ENCODE results near the gene CCL26. TPM values are rescaled to one million over a fixed set of nuclear protein-coding genes. Genes with fewer than 3 reads are reported as not detected.

CCL26 gene
- total RNA-seq, 1 donor from 2014 or later = not detected

GRCh38 chr7:75804004-75804403 is 32.0 kb upstream of the CCL26 start:
- Mint-ChIP-seq H3K4me3 (no peak overlapping the region), H3K9me3 (peaks cover 3% of the 10 kb centered on the region), H3K27ac (no peak overlapping the region), H3K36me3 (ENCODE audit: low read depth) (no peaks in the 10 kb centered on the region), H3K4me1 (no peaks in the 10 kb centered on the region), H3K27me3 (peaks cover 6% of the 10 kb centered on the region)
- no peak for DNase-seq
- POLR2A ChIA-PET = no interaction called here
- TF ChIP-seq CTCF (IDR thresholded peaks at IDR 0.05) = no peak
- no peak for ATAC-seq (ENCODE audit: low read depth)
- intact Hi-C loops (cut with micrococcal nuclease) = no loop called here
- CTCF ChIA-PET = no interaction called here

GRCh38 chr7:75802552-75802821 is 30.5 kb upstream of the CCL26 start:
- Mint-ChIP-seq H3K36me3 (ENCODE audit: low read depth) (no peaks in the 10 kb centered on the region), H3K4me3 (no peak overlapping the region), H3K27me3 (peaks cover 9% of the 10 kb centered on the region), H3K9me3 (peaks cover 3% of the 10 kb centered on the region), H3K4me1 (no peaks in the 10 kb centered on the region), H3K27ac (no peak overlapping the region)
- intact Hi-C loops (cut with micrococcal nuclease) = no loop called here
- DNase-seq (no peak), ATAC-seq (ENCODE audit: low read depth) (no peak)
- ChIA-PET CTCF (no interaction called here), POLR2A (no interaction called here)
- TF ChIP-seq CTCF (IDR thresholded peaks at IDR 0.05) = no peak

GRCh38 chr7:75798770-75799169 is 26.8 kb upstream of the CCL26 start:
- ChIA-PET CTCF (no interaction called here), POLR2A (interaction anchor here (0.6 kb wide), 1 partner anchor 1801 kb away, joined by 3 read pairs; no protein-coding TSS in a partner anchor)
- ATAC-seq (ENCODE audit: low read depth) = no peak

GRCh38 chr7:75796420-75796819 is 24.4 kb upstream of the CCL26 start:
- intact Hi-C loops (cut with micrococcal nuclease) = no loop called here

More at GRCh38 chr7:75798770-75799169, 26.8 kb upstream of the CCL26 start:
- no peak overlapping the region for H3K4me3 Mint-ChIP-seq
- DNase-seq = no peak
- H3K4me1 Mint-ChIP-seq = no peaks in the 10 kb centered on the region
- H3K27ac Mint-ChIP-seq = no peak overlapping the region
- no peaks in the 10 kb centered on the region for H3K9me3 Mint-ChIP-seq
- peaks cover 16% of the 10 kb centered on the region for H3K27me3 Mint-ChIP-seq
- H3K36me3 Mint-ChIP-seq (ENCODE audit: low read depth) = no peaks in the 10 kb centered on the region
- TF ChIP-seq CTCF (IDR thresholded peaks at IDR 0.05) = no peak
- intact Hi-C loops (cut with micrococcal nuclease) = no loop called here

GRCh38 chr7:75795831-75796285 is 23.8 kb upstream of the CCL26 start:
- ChIA-PET CTCF (no interaction called here), POLR2A (interaction anchor here (0.6 kb wide), 1 partner anchor 285 kb away, joined by 7 read pairs; no protein-coding TSS in a partner anchor)
- no peak for TF ChIP-seq CTCF (IDR thresholded peaks at IDR 0.05)
- Mint-ChIP-seq H3K27ac (no peak overlapping the region), H3K36me3 (ENCODE audit: low read depth) (no peaks in the 10 kb centered on the region), H3K4me3 (no peak overlapping the region), H3K27me3 (peaks cover 13% of the 10 kb centered on the region), H3K4me1 (no peaks in the 10 kb centered on the region), H3K9me3 (no peaks in the 10 kb centered on the region)
- DNase-seq = no peak
- no peak for ATAC-seq (ENCODE audit: low read depth)
- intact Hi-C loops (cut with micrococcal nuclease) = no loop called here

More at GRCh38 chr7:75796420-75796819, 24.4 kb upstream of the CCL26 start:
- H3K36me3 Mint-ChIP-seq (ENCODE audit: low read depth) = no peaks in the 10 kb centered on the region
- no peak overlapping the region for H3K27ac Mint-ChIP-seq
- no peak overlapping the region for H3K4me3 Mint-ChIP-seq
- peaks cover 13% of the 10 kb centered on the region for H3K27me3 Mint-ChIP-seq
- H3K4me1 Mint-ChIP-seq = no peaks in the 10 kb centered on the region
- POLR2A ChIA-PET = interaction anchor here (0.6 kb wide), 1 partner anchor 284 kb away, joined by 7 read pairs; no protein-coding TSS in a partner anchor
- ATAC-seq (ENCODE audit: low read depth) = no peak
- TF ChIP-seq CTCF (IDR thresholded peaks at IDR 0.05) = no peak
- no peak for DNase-seq
- H3K9me3 Mint-ChIP-seq = no peaks in the 10 kb centered on the region
- CTCF ChIA-PET = no interaction called here
